B cell (primary cell): Measurements from ENCODE around the gene AP2S1. TPM values are rescaled to one million over a fixed set of nuclear protein-coding genes. Genes with fewer than 3 reads are reported as not detected.

Experiments
- ATAC-seq: fragments of 200-7000 bp; cut with Tn5 transposase; one replicate; pipeline ENCODE4 v1.10.0; 2021; ENCODE audit warnings: low read depth, mild to moderate bottlenecking, moderate number of reproducible peaks, moderate library complexity
- CTCF ChIA-PET: fragments of 350-600 bp; sonication (Branson Sonifier 250); formaldehyde crosslinking; loops from one replicate; lab custom pipeline; 2021; ENCODE audit warnings: antibody characterized with exemption, inconsistent platforms; lab: Charles Lee
- POLR2A ChIA-PET: fragments of 350-600 bp; sonication (Branson Sonifier 250); formaldehyde crosslinking; loops from one replicate; lab custom pipeline; 2021; ENCODE audit warnings: antibody characterized with exemption; lab: Charles Lee
- DNase-seq: peaks from one replicate; pipeline ENCODE4 v3.0.0; 2013
- H2AFZ ChIP-seq: 2 replicates; pipeline ENCODE4 v1.6.1; 2012; ENCODE audit warnings: mild to moderate bottlenecking, low read depth, low read length; ENCODE audit not compliant: insufficient read depth, poor library complexity, severe bottlenecking
- H3K27ac ChIP-seq, 2 donors: 1 replicate in 1 of 2; 2 replicates in 1 of 2; pipeline ENCODE4 v1.5.1; 2012 to 2013; ENCODE audit warnings: low read length in 2 of 2, mild to moderate bottlenecking in 2 of 2, moderate library complexity in 1 of 2
- H3K27me3 ChIP-seq, 4 experiments: fragments of 200-600 bp in 1 of 4; sonication (generic) in 1 of 4; replicated peaks in 1 of 4; 1 replicate in 2 of 4; 2 replicates in 2 of 4; pipeline versions ENCODE4 v1.6.1 to v1.7.0; 2013 to 2016; ENCODE audit warnings: low read length in 3 of 4, mild to moderate bottlenecking in 2 of 4, mixed read lengths in 1 of 4, moderate library complexity in 1 of 4; ENCODE audit not compliant: insufficient read depth in 4 of 4, control insufficient read depth in 3 of 4; ENCODE audit errors: control extremely low read depth in 1 of 4
- H3K36me3 ChIP-seq, 2 experiments: replicated peaks in 1 of 2; 1 replicate in 1 of 2; 2 replicates in 1 of 2; pipeline versions ENCODE4 v1.6.1 to v1.7.1; 2013; ENCODE audit warnings: low read length in 1 of 2; ENCODE audit not compliant: insufficient read depth in 2 of 2, control insufficient read depth in 1 of 2; ENCODE audit errors: control extremely low read depth in 1 of 2, extremely low read depth in 1 of 2
- H3K4me1 ChIP-seq, 2 donors: fragments of 200-600 bp in 1 of 2; sonication (generic) in 1 of 2; 1 replicate in 1 of 2; 2 replicates in 1 of 2; pipeline versions ENCODE4 v1.5.1 to v1.6.1; 2013 to 2017; ENCODE audit warnings: low read length in 2 of 2; ENCODE audit not compliant: control insufficient read depth in 2 of 2, insufficient read depth in 2 of 2
- H3K4me2 ChIP-seq: replicated peaks from 2 replicates; pipeline ENCODE3; 2012; ENCODE audit warnings: mild to moderate bottlenecking, low read depth, low read length; ENCODE audit not compliant: poor library complexity, severe bottlenecking
- H3K4me3 ChIP-seq, 5 experiments: fragments of 200-600 bp in 1 of 5; sonication (generic) in 1 of 5; 1 replicate in 3 of 5; 2 replicates in 2 of 5; pipeline versions ENCODE4 v1.5.1 to v1.7.0; 2011 to 2016; ENCODE audit warnings: low read length in 4 of 5, mild to moderate bottlenecking in 4 of 5, low read depth in 2 of 5, control low read depth in 1 of 5, moderate library complexity in 1 of 5; ENCODE audit not compliant: insufficient read depth in 1 of 5; ENCODE audit errors: control extremely low read depth in 1 of 5, extremely low read depth in 1 of 5
- H3K79me2 ChIP-seq: fragments of 200-600 bp; sonication (generic); one replicate; pipeline ENCODE4 v1.6.0; 2016; ENCODE audit warnings: low read length; ENCODE audit not compliant: control insufficient read depth, insufficient read depth
- H3K9ac ChIP-seq: fragments of 200-600 bp; sonication (generic); 2 replicates; pipeline ENCODE4 v1.6.1; 2017; ENCODE audit warnings: mild to moderate bottlenecking, low read length, moderate library complexity
- H3K9me3 ChIP-seq, 3 donors: one replicate each; pipeline versions ENCODE4 v1.6.1 to v1.7.1; 2013; ENCODE audit warnings: low read length in 2 of 3; ENCODE audit not compliant: control insufficient read depth in 2 of 3, insufficient read depth in 1 of 3; ENCODE audit errors: control extremely low read depth in 1 of 3
- H4K20me1 ChIP-seq: 2 replicates; pipeline ENCODE4 v1.6.0; 2012; ENCODE audit warnings: mild to moderate bottlenecking, low read length; ENCODE audit not compliant: insufficient read depth, control insufficient read depth, poor library complexity, severe bottlenecking
- H3K27ac Mint-ChIP-seq: one replicate; pipeline ENCODE4 v1.8.0; 2021; ENCODE audit warnings: mixed read lengths
- H3K27me3 Mint-ChIP-seq: one replicate; pipeline ENCODE4 v1.8.0; 2021; ENCODE audit warnings: mixed read lengths
- H3K4me1 Mint-ChIP-seq: one replicate; pipeline ENCODE4 v1.8.0; 2021; ENCODE audit warnings: mixed read lengths
- H3K4me3 Mint-ChIP-seq: one replicate; pipeline ENCODE4 v1.8.0; 2021; ENCODE audit warnings: mixed read lengths
- H3K9me3 Mint-ChIP-seq: one replicate; pipeline ENCODE4 v1.8.0; 2022; ENCODE audit warnings: mixed read lengths; ENCODE audit not compliant: insufficient read depth
- CTCF ChIP-seq: fragments of 200-600 bp; IDR thresholded peaks from one replicate; pipeline ENCODE4 v1.8.0; 2022; ENCODE audit warnings: antibody characterized with exemption, mild to moderate bottlenecking
- EZH2 ChIP-seq: IDR thresholded peaks from 2 replicates; pipeline ENCODE4 v1.6.1; 2012; ENCODE audit warnings: borderline replicate concordance, low read depth, mild to moderate bottlenecking, moderate library complexity, low read length; ENCODE audit not compliant: insufficient read depth, poor library complexity, severe bottlenecking
- WGBS: methylation state at CpG from one replicate; pipeline ENCODE4 v1.1.5; 2013; ENCODE audit warnings: missing lambda C conversion rate; ENCODE audit not compliant: insufficient coverage; 5-methylcytosine and 5-hydroxymethylcytosine counted together
- intact Hi-C: fragments of 100-400 bp; cut with micrococcal nuclease; formaldehyde crosslinking; loops from one replicate; pipeline ENCODE4 v1.10.0; 2022
- polyA plus RNA-seq: library from polyadenylated mRNA; depleted of rRNA; stranded (reverse); fragments of >200 nt; gene quantifications from 2 replicates; pipeline ENCODE4 v1.2.3, GENCODE V29; 2012
- total RNA-seq, 2 donors: library from RNA; stranded (reverse); fragments of 120-200 nt in 1 of 2; gene quantifications; 1 replicate in 1 of 2; 2 replicates in 1 of 2; pipeline versions ENCODE4 v1.2.3 to v1.2.4, GENCODE V29; 2013 to 2022

AP2S1 gene
- total and polyA plus RNA-seq, 2 donors (not counting 1 experiment from before 2014, with no cell fraction given): 47.2 to 51.3 TPM

GRCh38 chr19:46890423-46891170 lies 40.0 kb upstream of the AP2S1 start:
- H3K27me3 ChIP-seq: no peaks in the 10 kb centered on the region

More at GRCh38 chr19:46890423-46891170, 40.0 kb upstream of the AP2S1 start:
- Histone ChIP-seq H3K27ac (no peak overlapping the region), H3K9me3 (no peaks in the 10 kb centered on the region), H3K4me1 (peaks cover 15% of the 10 kb centered on the region in 2 donors), H3K9ac (no peak overlapping the region), H3K36me3 (no peaks in the 10 kb centered on the region), H3K79me2 (peaks cover 54% of the 10 kb centered on the region), H3K4me3 (no peak overlapping the region), H3K4me2 (no peak overlapping the region), H2AFZ (no peak overlapping the region), H4K20me1 (peaks cover 19% of the 10 kb centered on the region)
- ATAC-seq (no peak), DNase-seq (no peak)
- 80% methylated on average over 1 of the region's 3 CpGs for WGBS
- intact Hi-C loops: no loop called here
- H3K9me3 Mint-ChIP-seq: no peaks in the 10 kb centered on the region
- no peak overlapping the region for H3K4me3 Mint-ChIP-seq
- CTCF ChIA-PET: interaction anchor here (0.6 to 1.4 kb wide), 2 partner anchors 9 to 849 kb away, joined by 5 to 6 read pairs; no protein-coding TSS in a partner anchor
- POLR2A ChIA-PET: no interaction called here
- no peaks in the 10 kb centered on the region for H3K27me3 Mint-ChIP-seq
- H3K27ac Mint-ChIP-seq: no peak overlapping the region
- TF ChIP-seq CTCF: no peak
- TF ChIP-seq EZH2: no peak
- peaks cover 49% of the 10 kb centered on the region for H3K4me1 Mint-ChIP-seq
